Panc1 (cell line): ENCODE results near the gene AKAP8L. TPM values are rescaled to one million over a fixed set of nuclear protein-coding genes. Genes with fewer than 3 reads are reported as not detected.
"Not testable (repeated sequence)": the region's sequence is repeated elsewhere in the genome, so short reads cannot be mapped to it uniquely, and the experiment has no call there.

Experiments used
- ATAC-seq: fragments of 200-7000 bp; cut with Tn5 transposase; 2 replicates; pipeline ENCODE4 v1.9.1; 2020; ENCODE audit warnings: mild to moderate bottlenecking, moderate library complexity
- BruUV-seq: library from RNA; stranded (reverse); fragments of 400-500 nt; replicated peaks from 2 replicates; lab custom pipeline; 2021; lab: Mats Ljungman, UMichigan
- CTCF ChIA-PET: fragments of 300-600 bp; sonication (Branson Sonifier 250); formaldehyde crosslinking; loops from one replicate; lab custom pipeline; 2022; ENCODE audit warnings: antibody characterized with exemption; lab: Charles Lee
- POLR2A ChIA-PET: fragments of 300-600 bp; sonication (Branson Sonifier 250); formaldehyde crosslinking; loops from one replicate; lab custom pipeline; 2022; ENCODE audit warnings: antibody characterized with exemption; lab: Charles Lee
- DNase-seq: peaks from one replicate; pipeline ENCODE4 v3.0.0-alpha.2; 2010; ENCODE audit warnings: low read depth, low spot score
- H3K27ac ChIP-seq: 2 replicates; pipeline ENCODE4 v1.5.1; 2011; ENCODE audit warnings: mild to moderate bottlenecking, low read length, inconsistent platforms
- H3K27me3 ChIP-seq: fragments of 200-500 bp; sonication (Bioruptor generic); 2 replicates; pipeline ENCODE4 v1.6.0; 2014; ENCODE audit warnings: low read length, inconsistent platforms; ENCODE audit not compliant: control insufficient read depth, insufficient read depth
- H3K36me3 ChIP-seq: fragments of 200-500 bp; sonication (Bioruptor generic); 2 replicates; pipeline ENCODE4 v1.5.1; 2014; ENCODE audit warnings: inconsistent platforms, mild to moderate bottlenecking, low read length, moderate library complexity; ENCODE audit not compliant: control insufficient read depth, insufficient read depth
- H3K4me1 ChIP-seq: 2 replicates; pipeline ENCODE4 v1.5.1; 2011; ENCODE audit warnings: inconsistent platforms, mild to moderate bottlenecking, low read length, moderate library complexity; ENCODE audit not compliant: control insufficient read depth, insufficient read depth
- H3K4me3 ChIP-seq, 2 experiments: 2 replicates each; pipeline ENCODE4 v1.5.1; 2011 to 2012; ENCODE audit warnings: low read depth in 2 of 2, low read length in 2 of 2, mild to moderate bottlenecking in 2 of 2, inconsistent platforms in 1 of 2, moderate library complexity in 1 of 2
- H3K9me3 ChIP-seq: fragments of 200-500 bp; sonication (Bioruptor generic); 2 replicates; pipeline ENCODE4 v1.5.1; 2014; ENCODE audit warnings: low read depth, mild to moderate bottlenecking, inconsistent platforms, low read length, moderate library complexity; ENCODE audit not compliant: control insufficient read depth, insufficient read depth
- POLR2AphosphoS5 ChIP-seq: IDR thresholded peaks from 2 replicates; pipeline ENCODE4 v1.6.1; 2012; ENCODE audit warnings: mild to moderate bottlenecking, low read depth, low read length, moderate library complexity
- SIN3A ChIP-seq: IDR thresholded peaks from 2 replicates; pipeline ENCODE4 v1.6.1; 2012; ENCODE audit warnings: low read depth, mild to moderate bottlenecking, low read length, moderate library complexity, borderline replicate concordance; ENCODE audit not compliant: insufficient read depth
- TCF7L2 ChIP-seq: IDR thresholded peaks from 2 replicates; pipeline ENCODE4 v1.6.1; 2011; ENCODE audit warnings: mild to moderate bottlenecking, low read depth, low read length, inconsistent platforms
- in situ Hi-C: cut with HindIII; loops from 2 replicates; pipeline ENCODE4 v1.10.0; 2016; ENCODE audit warnings: low sequenced_read_pairs, low pct_unique_long_range_greater_than_20kb
- intact Hi-C: fragments of 100-400 bp; cut with micrococcal nuclease; formaldehyde crosslinking; loops from one replicate; pipeline ENCODE4 v1.10.0; 2022; ENCODE audit not compliant: unreplicated experiment
- total RNA-seq: library from RNA; stranded (reverse); gene quantifications from one replicate; pipeline ENCODE4 v1.2.1, GENCODE V29; 2021; ENCODE audit not compliant: unreplicated experiment
- TF ChIP-seq, protein P1 (sequence below), 2 experiments: IDR thresholded peaks; 2 replicates each; pipeline ENCODE4 v1.6.1; 2011 to 2012; ENCODE audit warnings: low read depth in 2 of 2, control low read depth in 1 of 2, low read length in 1 of 2, mild to moderate bottlenecking in 1 of 2, moderate library complexity in 1 of 2; ENCODE audit not compliant: insufficient read depth in 1 of 2
- TF ChIP-seq, protein P2 (sequence below): fragments of 450-650 bp; IDR thresholded peaks from 2 replicates; pipeline ENCODE4 v1.5.1; 2017; ENCODE audit warnings: mild to moderate bottlenecking

The AKAP8L gene
- total RNA-seq, 1 experiment from 2014 or later = 65.5 TPM

DNA sequence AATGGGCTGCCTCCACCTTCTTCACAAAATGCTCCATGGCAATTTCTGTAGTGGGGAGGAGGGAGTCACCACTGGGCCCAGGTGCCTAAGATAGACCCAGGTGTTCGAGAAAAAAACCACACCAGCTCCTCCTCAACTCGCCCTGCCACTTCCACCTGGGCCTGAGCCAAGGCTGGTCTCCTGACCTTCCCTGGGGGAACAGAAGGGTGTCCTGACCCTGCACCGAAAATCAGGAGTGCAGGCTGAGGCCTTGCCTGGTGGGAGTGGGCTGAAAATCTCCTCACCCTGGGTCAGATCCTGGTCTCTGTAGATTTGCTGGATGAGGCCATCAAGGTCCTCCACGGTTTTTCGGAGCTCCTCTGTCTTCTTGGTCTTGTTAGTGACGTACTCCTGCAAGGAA is 21.6 kb downstream of the AKAP8L start:
- Histone ChIP-seq H3K27ac (no peak overlapping the region), H3K4me1 (no peaks in the 10 kb centered on the region), H3K9me3 (no peaks in the 10 kb centered on the region), H3K27me3 (no peaks in the 10 kb centered on the region), H3K36me3 (no peaks in the 10 kb centered on the region; the same call in 1 of the 2 replicates), H3K4me3 (no peak overlapping the region)
- no peak for DNase-seq
- no peak for ATAC-seq
- in situ Hi-C loops = no loop called here
- POLR2A ChIA-PET = no interaction called here
- intact Hi-C loops = no loop called here
- no TSS peak for BruUV-seq
- CTCF ChIA-PET = no interaction called here
- TF ChIP-seq SIN3A (no peak), POLR2AphosphoS5 (no peak), TCF7L2 (no peak)
- TF ChIP-seq, protein P1, sequence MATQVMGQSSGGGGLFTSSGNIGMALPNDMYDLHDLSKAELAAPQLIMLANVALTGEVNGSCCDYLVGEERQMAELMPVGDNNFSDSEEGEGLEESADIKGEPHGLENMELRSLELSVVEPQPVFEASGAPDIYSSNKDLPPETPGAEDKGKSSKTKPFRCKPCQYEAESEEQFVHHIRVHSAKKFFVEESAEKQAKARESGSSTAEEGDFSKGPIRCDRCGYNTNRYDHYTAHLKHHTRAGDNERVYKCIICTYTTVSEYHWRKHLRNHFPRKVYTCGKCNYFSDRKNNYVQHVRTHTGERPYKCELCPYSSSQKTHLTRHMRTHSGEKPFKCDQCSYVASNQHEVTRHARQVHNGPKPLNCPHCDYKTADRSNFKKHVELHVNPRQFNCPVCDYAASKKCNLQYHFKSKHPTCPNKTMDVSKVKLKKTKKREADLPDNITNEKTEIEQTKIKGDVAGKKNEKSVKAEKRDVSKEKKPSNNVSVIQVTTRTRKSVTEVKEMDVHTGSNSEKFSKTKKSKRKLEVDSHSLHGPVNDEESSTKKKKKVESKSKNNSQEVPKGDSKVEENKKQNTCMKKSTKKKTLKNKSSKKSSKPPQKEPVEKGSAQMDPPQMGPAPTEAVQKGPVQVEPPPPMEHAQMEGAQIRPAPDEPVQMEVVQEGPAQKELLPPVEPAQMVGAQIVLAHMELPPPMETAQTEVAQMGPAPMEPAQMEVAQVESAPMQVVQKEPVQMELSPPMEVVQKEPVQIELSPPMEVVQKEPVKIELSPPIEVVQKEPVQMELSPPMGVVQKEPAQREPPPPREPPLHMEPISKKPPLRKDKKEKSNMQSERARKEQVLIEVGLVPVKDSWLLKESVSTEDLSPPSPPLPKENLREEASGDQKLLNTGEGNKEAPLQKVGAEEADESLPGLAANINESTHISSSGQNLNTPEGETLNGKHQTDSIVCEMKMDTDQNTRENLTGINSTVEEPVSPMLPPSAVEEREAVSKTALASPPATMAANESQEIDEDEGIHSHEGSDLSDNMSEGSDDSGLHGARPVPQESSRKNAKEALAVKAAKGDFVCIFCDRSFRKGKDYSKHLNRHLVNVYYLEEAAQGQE (IDR thresholded peaks at IDR 0.05; ENCODE audit: insufficient read depth in 1 of 2, low read depth in 2 of 2, low read length in 1 of 2) = no peak
- TF ChIP-seq, protein P2, sequence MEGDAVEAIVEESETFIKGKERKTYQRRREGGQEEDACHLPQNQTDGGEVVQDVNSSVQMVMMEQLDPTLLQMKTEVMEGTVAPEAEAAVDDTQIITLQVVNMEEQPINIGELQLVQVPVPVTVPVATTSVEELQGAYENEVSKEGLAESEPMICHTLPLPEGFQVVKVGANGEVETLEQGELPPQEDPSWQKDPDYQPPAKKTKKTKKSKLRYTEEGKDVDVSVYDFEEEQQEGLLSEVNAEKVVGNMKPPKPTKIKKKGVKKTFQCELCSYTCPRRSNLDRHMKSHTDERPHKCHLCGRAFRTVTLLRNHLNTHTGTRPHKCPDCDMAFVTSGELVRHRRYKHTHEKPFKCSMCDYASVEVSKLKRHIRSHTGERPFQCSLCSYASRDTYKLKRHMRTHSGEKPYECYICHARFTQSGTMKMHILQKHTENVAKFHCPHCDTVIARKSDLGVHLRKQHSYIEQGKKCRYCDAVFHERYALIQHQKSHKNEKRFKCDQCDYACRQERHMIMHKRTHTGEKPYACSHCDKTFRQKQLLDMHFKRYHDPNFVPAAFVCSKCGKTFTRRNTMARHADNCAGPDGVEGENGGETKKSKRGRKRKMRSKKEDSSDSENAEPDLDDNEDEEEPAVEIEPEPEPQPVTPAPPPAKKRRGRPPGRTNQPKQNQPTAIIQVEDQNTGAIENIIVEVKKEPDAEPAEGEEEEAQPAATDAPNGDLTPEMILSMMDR = no peak

DNA sequence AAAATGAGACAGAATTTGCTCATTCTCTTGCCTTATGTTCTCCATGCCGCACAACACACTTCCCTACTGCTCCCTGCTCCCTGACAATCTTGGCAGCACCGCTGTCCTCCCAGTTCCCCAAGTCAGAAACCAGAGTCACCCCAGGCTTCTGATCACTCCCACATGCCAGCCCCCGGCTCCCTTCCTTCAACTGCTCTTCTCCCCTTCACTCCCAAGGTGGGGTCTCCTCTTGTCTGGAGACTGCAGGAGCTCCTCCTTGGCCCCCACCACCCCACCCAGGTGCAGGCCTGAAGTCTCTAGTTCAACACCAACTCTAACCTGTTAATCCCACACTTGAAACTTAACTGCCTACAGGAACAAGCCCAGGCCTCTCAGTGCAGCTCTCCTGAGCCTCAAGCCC is 22.4 kb downstream of the AKAP8L start:
- POLR2A ChIA-PET = no interaction called here
- Histone ChIP-seq H3K27ac (no peak overlapping the region), H3K4me1 (no peaks in the 10 kb centered on the region), H3K4me3 (no peak overlapping the region), H3K36me3 (no peaks in the 10 kb centered on the region; the same call in 1 of the 2 replicates), H3K9me3 (no peaks in the 10 kb centered on the region), H3K27me3 (no peaks in the 10 kb centered on the region)
- intact Hi-C loops = no loop called here
- in situ Hi-C loops = no loop called here
- no peak for ATAC-seq
- no peak for DNase-seq
- BruUV-seq = no TSS peak
- TF ChIP-seq, protein P1 (IDR thresholded peaks at IDR 0.05; ENCODE audit: insufficient read depth in 1 of 2, low read depth in 2 of 2, low read length in 1 of 2) = no peak
- TF ChIP-seq, protein P2 = no peak
- no peak for TF ChIP-seq TCF7L2
- CTCF ChIA-PET = no interaction called here

DNA sequence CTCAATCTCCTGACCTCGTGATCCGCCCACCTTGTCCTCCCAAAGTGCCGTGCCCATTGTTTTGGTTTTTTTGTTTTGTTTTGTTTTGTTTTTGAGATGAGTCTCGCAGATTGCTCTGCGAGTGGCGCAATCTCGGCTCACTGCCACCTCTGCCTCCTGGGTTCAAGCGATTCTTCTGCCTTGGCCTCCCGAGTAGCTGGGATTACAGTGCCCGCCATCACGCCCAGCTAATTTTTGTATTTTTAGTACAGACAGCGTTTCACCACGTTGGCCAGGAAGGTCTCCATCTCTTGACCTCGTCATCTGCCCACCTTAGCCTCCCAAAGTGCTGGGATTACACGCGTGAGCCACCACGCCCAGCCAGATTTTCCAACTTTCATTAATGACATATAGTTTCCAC is 23.5 kb downstream of the AKAP8L start:
- BruUV-seq, H3K9me3 ChIP-seq, POLR2A ChIA-PET, H3K36me3 ChIP-seq, CTCF ChIA-PET, H3K27ac ChIP-seq, intact Hi-C loops, H3K27me3 ChIP-seq, DNase-seq, in situ Hi-C loops, ATAC-seq, H3K4me3 ChIP-seq, H3K4me1 ChIP-seq: not testable (repeated sequence)
